PC-3 (cell line): Measurements from ENCODE around the gene TRPM2. TPM values are rescaled to one million over a fixed set of nuclear protein-coding genes. Genes with fewer than 3 reads are reported as not detected.

Experiments used
- ATAC-seq: fragments of 200-7000 bp; cut with Tn5 transposase; 2 replicates; pipeline ENCODE4 v1.9.1; 2020; ENCODE audit warnings: mild to moderate bottlenecking, moderate library complexity
- BruUV-seq: library from RNA; stranded (reverse); fragments of 400-500 nt; replicated peaks from 2 replicates; lab custom pipeline; 2021; lab: Mats Ljungman, UMichigan
- CTCF ChIA-PET: fragments of 300-600 bp; sonication (Branson Sonifier 250); formaldehyde crosslinking; loops from one replicate; lab custom pipeline; 2022; ENCODE audit warnings: antibody characterized with exemption; lab: Charles Lee
- POLR2A ChIA-PET: fragments of 300-600 bp; sonication (Branson Sonifier 250); formaldehyde crosslinking; loops from one replicate; lab custom pipeline; 2022; ENCODE audit warnings: antibody characterized with exemption; ENCODE audit not compliant: unreplicated experiment; lab: Charles Lee
- DNase-seq: peaks from one replicate; pipeline ENCODE4 v3.0.0-alpha.2; 2015
- H2AFZ ChIP-seq: fragments of 300-600 bp; sonication (generic); 2 replicates; pipeline ENCODE4 v1.6.0; 2016; ENCODE audit warnings: antibody characterized with exemption, low read length
- H3F3A ChIP-seq: fragments of 300-600 bp; sonication (generic); one replicate; pipeline ENCODE4 v1.6.0; 2017; ENCODE audit warnings: antibody characterized with exemption, low read length, control low read depth, mild to moderate bottlenecking; ENCODE audit not compliant: unreplicated experiment
- H3K27ac ChIP-seq: fragments of 300-600 bp; sonication (generic); 2 replicates; pipeline ENCODE4 v1.5.1; 2016; ENCODE audit warnings: mild to moderate bottlenecking, low read length
- H3K27me3 ChIP-seq: fragments of 300-600 bp; sonication (generic); 2 replicates; pipeline ENCODE4 v1.6.1; 2016; ENCODE audit warnings: low read length, mixed read lengths
- H3K36me3 ChIP-seq: fragments of 300-600 bp; sonication (generic); 2 replicates; pipeline ENCODE4 v1.6.1; 2016; ENCODE audit warnings: low read depth, mixed run types, low read length, mixed read lengths
- H3K4me1 ChIP-seq: fragments of 300-600 bp; sonication (generic); 2 replicates; pipeline ENCODE4 v1.5.1; 2016; ENCODE audit warnings: low read length; ENCODE audit not compliant: insufficient read depth
- H3K4me2 ChIP-seq: fragments of 300-600 bp; sonication (generic); 2 replicates; pipeline ENCODE4 v1.6.0; 2016; ENCODE audit warnings: low read length
- H3K4me3 ChIP-seq: fragments of 300-600 bp; sonication (generic); 2 replicates; pipeline ENCODE4 v1.5.1; 2016; ENCODE audit warnings: mild to moderate bottlenecking, low read length, mixed read lengths
- H3K79me2 ChIP-seq: fragments of 300-600 bp; sonication (generic); 2 replicates; pipeline ENCODE4 v1.6.1; 2017; ENCODE audit warnings: low read length, mixed read lengths
- H3K9ac ChIP-seq: fragments of 300-600 bp; sonication (generic); 2 replicates; pipeline ENCODE4 v1.6.0; 2016; ENCODE audit warnings: mild to moderate bottlenecking, low read length
- H3K9me2 ChIP-seq: fragments of 300-600 bp; sonication (generic); replicated peaks from 2 replicates; pipeline ENCODE4 v1.6.1; 2016; ENCODE audit warnings: mixed run types, low read length, mixed read lengths
- H3K9me3 ChIP-seq: fragments of 300-600 bp; sonication (generic); 2 replicates; pipeline ENCODE4 v1.6.1; 2016; ENCODE audit warnings: low read length, mixed read lengths
- H4K20me1 ChIP-seq: fragments of 300-600 bp; sonication (generic); 2 replicates; pipeline ENCODE4 v1.6.1; 2016; ENCODE audit warnings: low read length, mixed read lengths
- EZH2 ChIP-seq: fragments of 300-600 bp; sonication (generic); IDR thresholded peaks from one replicate; pipeline ENCODE4 v1.6.1; 2017; ENCODE audit warnings: antibody characterized with exemption, mild to moderate bottlenecking, low read length; ENCODE audit not compliant: unreplicated experiment
- EZH2phosphoT487 ChIP-seq: fragments of 300-600 bp; sonication (generic); IDR thresholded peaks from 2 replicates; pipeline ENCODE4 v1.6.1; 2018; ENCODE audit warnings: mild to moderate bottlenecking, antibody characterized with exemption, low read length, borderline replicate concordance
- intact Hi-C: fragments of 100-400 bp; cut with micrococcal nuclease; formaldehyde crosslinking; loops from 2 replicates; pipeline ENCODE4 v1.9.0; 2023
- total RNA-seq: library from RNA; depleted of rRNA; stranded (reverse); fragments of >200 nt; gene quantifications from 2 replicates; pipeline ENCODE4 v1.2.3, GENCODE V29; 2014
- TF ChIP-seq, protein P1 (sequence below): fragments of 300-600 bp; sonication (generic); conservative IDR thresholded peaks from 2 replicates; pipeline ENCODE4 v1.5.1; 2017; ENCODE audit warnings: antibody characterized with exemption, low read depth, mild to moderate bottlenecking, low read length

TRPM2 gene
- total RNA-seq, 1 experiment from 2014 or later: 50.0 TPM

DNA sequence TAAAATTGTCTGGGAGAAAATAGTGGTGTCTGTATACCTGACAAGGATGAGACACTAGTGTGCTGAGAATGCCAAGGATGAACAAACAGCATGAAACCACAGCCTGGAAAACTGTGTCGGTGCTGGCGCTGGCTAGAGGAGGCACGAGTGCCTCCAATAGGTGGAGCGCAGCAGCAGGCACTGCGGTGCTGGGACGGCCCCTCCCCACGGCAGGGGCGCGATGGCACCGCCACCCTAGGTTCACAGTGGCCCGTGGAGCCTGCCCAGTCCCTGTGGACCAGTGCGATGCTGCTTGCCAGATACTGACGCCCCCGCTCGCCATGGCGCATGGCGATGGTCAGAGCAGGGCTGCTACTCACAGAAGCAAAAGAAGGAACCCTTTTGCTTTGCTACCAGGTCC is 21.0 kb upstream of the TRPM2 start:
- CTCF ChIA-PET: no interaction called here
- POLR2A ChIA-PET: no interaction called here
- no peaks in the 10 kb centered on the region for H3K9me2 ChIP-seq
- H3K79me2 ChIP-seq: no peaks in the 10 kb centered on the region
- ATAC-seq (no peak), DNase-seq (no peak)
- no peaks in the 10 kb centered on the region for H3K27me3 ChIP-seq
- no peak overlapping the region for H2AFZ ChIP-seq
- no peaks in the 10 kb centered on the region; the same call in 1 of the 2 replicates for H3K36me3 ChIP-seq
- no peak overlapping the region for H3K27ac ChIP-seq
- no peaks in the 10 kb centered on the region for H4K20me1 ChIP-seq
- H3K4me3 ChIP-seq: no peak overlapping the region
- H3F3A ChIP-seq: no peaks in the 10 kb centered on the region
- no peak overlapping the region for H3K4me2 ChIP-seq
- BruUV-seq: no TSS peak
- intact Hi-C loops: loop anchor here (10.0 kb wide), 1 partner anchor 122 kb away; the partner anchor contains the start of gene LRRC3
- H3K4me1 ChIP-seq: no peaks in the 10 kb centered on the region
- H3K9ac ChIP-seq: no peak overlapping the region
- no peaks in the 10 kb centered on the region for H3K9me3 ChIP-seq
- TF ChIP-seq, protein P1, sequence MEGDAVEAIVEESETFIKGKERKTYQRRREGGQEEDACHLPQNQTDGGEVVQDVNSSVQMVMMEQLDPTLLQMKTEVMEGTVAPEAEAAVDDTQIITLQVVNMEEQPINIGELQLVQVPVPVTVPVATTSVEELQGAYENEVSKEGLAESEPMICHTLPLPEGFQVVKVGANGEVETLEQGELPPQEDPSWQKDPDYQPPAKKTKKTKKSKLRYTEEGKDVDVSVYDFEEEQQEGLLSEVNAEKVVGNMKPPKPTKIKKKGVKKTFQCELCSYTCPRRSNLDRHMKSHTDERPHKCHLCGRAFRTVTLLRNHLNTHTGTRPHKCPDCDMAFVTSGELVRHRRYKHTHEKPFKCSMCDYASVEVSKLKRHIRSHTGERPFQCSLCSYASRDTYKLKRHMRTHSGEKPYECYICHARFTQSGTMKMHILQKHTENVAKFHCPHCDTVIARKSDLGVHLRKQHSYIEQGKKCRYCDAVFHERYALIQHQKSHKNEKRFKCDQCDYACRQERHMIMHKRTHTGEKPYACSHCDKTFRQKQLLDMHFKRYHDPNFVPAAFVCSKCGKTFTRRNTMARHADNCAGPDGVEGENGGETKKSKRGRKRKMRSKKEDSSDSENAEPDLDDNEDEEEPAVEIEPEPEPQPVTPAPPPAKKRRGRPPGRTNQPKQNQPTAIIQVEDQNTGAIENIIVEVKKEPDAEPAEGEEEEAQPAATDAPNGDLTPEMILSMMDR: no peak
- no peak for TF ChIP-seq EZH2
- TF ChIP-seq EZH2phosphoT487: no peak

DNA sequence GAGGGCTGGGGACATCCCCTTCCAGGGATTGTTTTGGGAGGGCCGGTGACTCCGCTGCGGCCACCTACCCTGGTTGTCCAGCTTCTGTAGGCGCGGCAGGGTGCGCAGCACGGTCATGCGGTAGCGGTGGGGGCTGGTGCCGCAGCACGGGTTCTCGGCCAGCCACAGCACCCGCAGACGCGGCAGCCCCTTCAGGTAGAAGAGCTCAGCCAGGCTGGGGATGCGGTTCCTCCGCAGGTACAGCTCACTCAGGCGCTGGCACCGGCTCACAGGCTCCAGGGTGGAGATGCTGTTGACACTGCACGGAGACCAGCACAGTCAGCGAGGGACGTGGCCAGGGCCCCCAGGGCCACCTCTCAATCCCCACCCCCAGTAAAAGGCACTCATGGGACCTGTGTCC is 20.5 kb upstream of the TRPM2 start:
- Histone ChIP-seq H3K27ac (no peak overlapping the region), H3K9me3 (no peaks in the 10 kb centered on the region), H3K4me1 (peaks cover 2% of the 10 kb centered on the region; the same call in 1 of the 2 replicates), H3K36me3 (no peaks in the 10 kb centered on the region; the same call in 1 of the 2 replicates), H3K4me3 (no peak overlapping the region), H2AFZ (no peak overlapping the region), H3K4me2 (no peak overlapping the region), H3K9me2 (no peaks in the 10 kb centered on the region), H3K27me3 (no peaks in the 10 kb centered on the region), H3K79me2 (no peaks in the 10 kb centered on the region), H4K20me1 (no peaks in the 10 kb centered on the region), H3K9ac (no peak overlapping the region), H3F3A (no peaks in the 10 kb centered on the region)
- no peak for DNase-seq
- ATAC-seq: no peak
- intact Hi-C loops: loop anchor here (10.0 kb wide), 1 partner anchor 122 kb away; the partner anchor contains the start of gene LRRC3
- TF ChIP-seq, protein P1: no peak
- no peak for TF ChIP-seq EZH2phosphoT487
- no peak for TF ChIP-seq EZH2
- no TSS peak for BruUV-seq
- CTCF ChIA-PET: no interaction called here
- POLR2A ChIA-PET: no interaction called here

DNA sequence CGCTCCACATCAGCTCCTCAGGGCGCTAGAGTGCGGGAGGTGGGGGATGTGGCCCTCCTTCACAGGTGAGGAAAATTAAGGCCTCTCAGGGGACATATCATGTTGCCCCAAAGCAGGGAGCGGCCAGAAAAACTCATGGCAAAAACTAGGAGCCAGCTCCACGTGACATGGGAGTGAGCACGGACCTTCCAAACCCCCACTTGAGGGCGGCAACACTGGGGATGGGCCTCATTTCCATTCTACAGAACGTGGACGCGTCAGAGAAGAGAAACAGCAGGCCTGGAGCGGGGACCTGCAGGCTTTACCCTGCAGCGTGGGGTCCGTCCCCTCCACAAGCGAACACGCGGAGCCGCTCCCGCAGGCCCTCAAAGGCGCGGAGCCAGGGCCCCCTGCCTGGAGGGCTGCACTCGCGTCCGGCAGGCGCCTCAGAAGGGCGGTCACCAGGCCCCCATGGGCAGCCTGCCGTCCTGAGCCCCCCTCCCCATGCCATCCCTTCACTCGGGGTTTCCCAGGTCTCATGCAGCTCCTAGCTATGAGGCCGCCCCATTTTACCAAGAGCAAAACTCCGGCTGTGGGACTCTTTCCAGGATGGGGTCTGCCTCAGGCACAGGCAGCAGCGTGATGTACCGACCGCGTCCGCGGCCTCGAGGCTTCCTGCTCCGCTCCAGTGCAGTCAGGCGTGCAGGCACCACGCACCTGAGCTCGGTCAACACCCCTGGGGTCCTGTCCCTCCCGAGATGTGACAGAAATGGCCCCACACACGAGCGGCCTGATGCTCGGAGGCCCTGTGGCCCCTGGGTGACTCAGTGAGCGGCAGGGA is 19.7 kb upstream of the TRPM2 start:
- Histone ChIP-seq H3K27me3 (no peaks in the 10 kb centered on the region), H3K79me2 (no peaks in the 10 kb centered on the region), H3K9me3 (no peaks in the 10 kb centered on the region), H3K27ac (no peak overlapping the region), H3K9ac (no peak overlapping the region), H3F3A (no peaks in the 10 kb centered on the region), H3K4me3 (no peak overlapping the region), H3K9me2 (no peaks in the 10 kb centered on the region), H3K4me1 (peaks cover 7% of the 10 kb centered on the region; the same call in 1 of the 2 replicates), H4K20me1 (no peaks in the 10 kb centered on the region), H3K36me3 (no peaks in the 10 kb centered on the region; the same call in 1 of the 2 replicates), H3K4me2 (no peak overlapping the region), H2AFZ (no peak overlapping the region)
- BruUV-seq: no TSS peak
- ChIA-PET POLR2A (no interaction called here), CTCF (interaction anchor here (0.7 kb wide), 1 partner anchor 36 kb away, joined by 16 read pairs; no protein-coding TSS in a partner anchor)
- TF ChIP-seq EZH2phosphoT487: no peak
- TF ChIP-seq, protein P1: no peak
- TF ChIP-seq EZH2: no peak
- DNase-seq (no peak), ATAC-seq (no peak)
- intact Hi-C loops: loop anchor here (10.0 kb wide), 1 partner anchor 121 kb away; the partner anchor contains the start of gene LRRC3
